SW 1271 (cell line): ENCODE results near the gene RBM26.
"Not testable (repeated sequence)": the region's sequence is repeated elsewhere in the genome, so short reads cannot be mapped to it uniquely, and the experiment has no call there.

Experiments
- DNase-seq, 2 experiments: peaks; one replicate each; lab custom pipeline; 2025; lab: John Stamatoyannopoulos, UW

Gene RBM26

GRCh38 chr13:79318664-79319063, 87.4 kb downstream of the RBM26 start:
- no peak for DNase-seq

GRCh38 chr13:79317856-79318255, 88.2 kb downstream of the RBM26 start:
- no peak for DNase-seq

GRCh38 chr13:79314652-79315051, 91.4 kb downstream of the RBM26 start:
- DNase-seq: no peak

GRCh38 chr13:79312340-79312855, 93.7 kb downstream of the RBM26 start:
- no peak for DNase-seq

- no peak for DNase-seq
Measured at GRCh38 chr13:79311386-79311785, 94.7 kb downstream of the RBM26 start.

- DNase-seq: no peak
Measured at GRCh38 chr13:79309690-79310089, 96.4 kb downstream of the RBM26 start.

- no peak for DNase-seq
Measured at GRCh38 chr13:79307866-79308298, 98.2 kb downstream of the RBM26 start.

- DNase-seq: no peak
Measured at GRCh38 chr13:79307433-79307861, 98.6 kb downstream of the RBM26 start.

GRCh38 chr13:79306650-79307049, 99.4 kb downstream of the RBM26 start:
- no peak for DNase-seq

GRCh38 chr13:79297128-79297527, 108.9 kb downstream of the RBM26 start:
- DNase-seq: no peak

- DNase-seq: no peak
Measured at GRCh38 chr13:79295906-79296706, 109.9 kb downstream of the RBM26 start.

GRCh38 chr13:79290595-79291244, 115.3 kb downstream of the RBM26 start:
- no peak for DNase-seq

GRCh38 chr13:79289571-79289970, 116.5 kb downstream of the RBM26 start:
- DNase-seq: no peak

- no peak for DNase-seq
Measured at GRCh38 chr13:79287939-79288795, 117.9 kb downstream of the RBM26 start.

- no peak for DNase-seq
Measured at GRCh38 chr13:79285159-79285558, 120.9 kb downstream of the RBM26 start.

GRCh38 chr13:79283742-79284141, 122.3 kb downstream of the RBM26 start:
- DNase-seq: no peak

- no peak for DNase-seq
Measured at GRCh38 chr13:79282976-79283375, 123.1 kb downstream of the RBM26 start.

- no peak for DNase-seq
Measured at GRCh38 chr13:79282508-79282907, 123.5 kb downstream of the RBM26 start.

GRCh38 chr13:79281339-79281747, 124.7 kb downstream of the RBM26 start:
- DNase-seq: no peak

GRCh38 chr13:79279735-79280134, 126.3 kb downstream of the RBM26 start:
- not testable (repeated sequence) for DNase-seq

GRCh38 chr13:79273045-79273444, 133.0 kb downstream of the RBM26 start:
- no peak for DNase-seq

- no peak for DNase-seq
Measured at GRCh38 chr13:79271616-79272015, 134.4 kb downstream of the RBM26 start.
